PC-9 (cell line): ENCODE data around the gene ADAMTS4.

ENCODE experiments used
- EZH2 ChIP-seq: fragments of 200-600 bp; sonication (generic); IDR thresholded peaks from 2 replicates; pipeline ENCODE4 v1.8.0; 2017; ENCODE audit warnings: antibody characterized with exemption, low read depth
- TF ChIP-seq, protein P1 (sequence below): fragments of 200-600 bp; sonication (generic); conservative IDR thresholded peaks from 2 replicates; pipeline ENCODE4 v1.6.1; 2017; ENCODE audit warnings: mixed run types, antibody characterized with exemption, mild to moderate bottlenecking, moderate library complexity

DNA sequence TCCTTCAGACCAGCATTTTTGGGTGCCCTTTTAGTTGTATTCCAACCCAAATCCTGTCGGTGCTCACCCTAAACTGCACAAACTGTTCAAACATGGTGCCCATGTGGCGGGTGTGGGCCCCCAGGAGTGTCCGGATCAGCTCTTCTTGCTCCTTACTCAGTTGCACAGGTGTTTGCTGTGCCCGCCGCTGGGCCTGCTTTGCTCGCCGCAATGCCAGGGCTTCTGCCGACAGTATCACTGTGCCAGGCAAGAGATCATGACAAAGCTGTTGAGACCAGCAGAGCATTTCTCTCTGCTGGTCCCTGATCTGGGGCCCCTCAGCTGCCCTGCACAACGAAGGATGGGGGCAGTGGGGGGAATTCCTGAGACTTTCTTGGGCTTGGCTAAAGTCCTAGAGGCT is 34.2 kb upstream of the ADAMTS4 start:
- no peak for TF ChIP-seq EZH2
- TF ChIP-seq, protein P1, sequence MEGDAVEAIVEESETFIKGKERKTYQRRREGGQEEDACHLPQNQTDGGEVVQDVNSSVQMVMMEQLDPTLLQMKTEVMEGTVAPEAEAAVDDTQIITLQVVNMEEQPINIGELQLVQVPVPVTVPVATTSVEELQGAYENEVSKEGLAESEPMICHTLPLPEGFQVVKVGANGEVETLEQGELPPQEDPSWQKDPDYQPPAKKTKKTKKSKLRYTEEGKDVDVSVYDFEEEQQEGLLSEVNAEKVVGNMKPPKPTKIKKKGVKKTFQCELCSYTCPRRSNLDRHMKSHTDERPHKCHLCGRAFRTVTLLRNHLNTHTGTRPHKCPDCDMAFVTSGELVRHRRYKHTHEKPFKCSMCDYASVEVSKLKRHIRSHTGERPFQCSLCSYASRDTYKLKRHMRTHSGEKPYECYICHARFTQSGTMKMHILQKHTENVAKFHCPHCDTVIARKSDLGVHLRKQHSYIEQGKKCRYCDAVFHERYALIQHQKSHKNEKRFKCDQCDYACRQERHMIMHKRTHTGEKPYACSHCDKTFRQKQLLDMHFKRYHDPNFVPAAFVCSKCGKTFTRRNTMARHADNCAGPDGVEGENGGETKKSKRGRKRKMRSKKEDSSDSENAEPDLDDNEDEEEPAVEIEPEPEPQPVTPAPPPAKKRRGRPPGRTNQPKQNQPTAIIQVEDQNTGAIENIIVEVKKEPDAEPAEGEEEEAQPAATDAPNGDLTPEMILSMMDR = no peak
